ENCODE results near the gene CRADD.
"Not testable (repeated sequence)": the region's sequence is repeated elsewhere in the genome, so short reads cannot be mapped to it uniquely, and the experiment has no call there.

CRADD gene

DNA sequence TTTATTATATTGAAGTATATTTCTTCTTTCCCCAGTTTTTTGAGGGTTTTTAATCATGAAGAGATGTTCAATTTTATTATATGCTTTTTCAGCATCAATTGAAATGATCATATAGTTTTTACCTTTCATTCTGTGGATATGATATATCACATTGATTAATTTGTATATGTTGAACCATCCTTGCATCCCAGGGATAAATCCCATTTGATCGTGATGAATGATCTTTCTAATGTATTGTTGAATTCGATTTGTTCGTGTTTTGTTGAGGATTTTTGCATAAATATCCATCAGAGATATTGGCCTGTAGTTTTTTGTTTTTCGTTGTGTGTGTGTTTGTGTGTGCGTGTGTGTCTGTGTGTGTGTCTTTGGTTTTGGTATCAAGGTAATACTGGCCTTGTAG is 196.4 kb downstream of the CRADD start:
- no peak for DNase-seq (ENCODE audit: low read depth)

DNA sequence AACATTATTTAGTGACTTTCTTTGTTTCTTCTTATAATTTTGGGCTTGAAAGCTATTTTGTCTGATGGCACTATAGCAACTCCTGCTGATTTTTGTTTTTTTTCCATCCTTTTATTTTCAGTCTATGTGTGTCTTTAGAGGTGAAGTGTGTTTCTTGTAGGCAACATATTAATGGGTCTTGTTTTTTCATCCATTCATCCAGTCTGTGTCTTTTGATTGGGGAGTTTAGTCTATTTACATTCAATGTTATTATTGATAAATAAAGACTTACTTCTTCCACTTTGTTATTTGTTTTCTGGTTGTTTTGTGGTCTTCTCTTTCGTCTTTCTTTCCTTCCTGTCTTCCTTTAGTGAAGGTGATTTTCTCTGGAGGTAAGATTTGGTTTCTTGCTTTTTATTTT is 198.0 kb downstream of the CRADD start:
- DNase-seq (ENCODE audit: low read depth): no peak

DNA sequence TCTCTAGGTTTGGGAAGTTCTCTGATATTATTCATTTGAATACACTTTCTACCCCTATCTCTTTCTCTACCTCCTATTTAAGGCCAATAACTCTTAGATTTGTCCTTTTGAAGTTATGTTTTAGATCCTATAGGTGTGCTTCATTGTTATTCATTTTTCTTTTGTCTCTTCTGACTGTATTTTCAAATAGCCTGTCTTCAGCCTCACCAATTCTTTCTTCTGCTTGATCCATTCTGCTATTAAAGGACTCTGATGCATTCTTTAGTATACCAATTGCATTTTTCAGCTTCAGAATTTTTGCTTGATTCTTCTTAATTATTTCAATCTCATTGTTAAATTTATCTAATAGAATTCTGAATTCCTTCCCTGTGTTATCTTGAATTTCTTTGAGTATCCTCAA is 199.2 kb downstream of the CRADD start:
- no peak for DNase-seq (ENCODE audit: low read depth)

DNA sequence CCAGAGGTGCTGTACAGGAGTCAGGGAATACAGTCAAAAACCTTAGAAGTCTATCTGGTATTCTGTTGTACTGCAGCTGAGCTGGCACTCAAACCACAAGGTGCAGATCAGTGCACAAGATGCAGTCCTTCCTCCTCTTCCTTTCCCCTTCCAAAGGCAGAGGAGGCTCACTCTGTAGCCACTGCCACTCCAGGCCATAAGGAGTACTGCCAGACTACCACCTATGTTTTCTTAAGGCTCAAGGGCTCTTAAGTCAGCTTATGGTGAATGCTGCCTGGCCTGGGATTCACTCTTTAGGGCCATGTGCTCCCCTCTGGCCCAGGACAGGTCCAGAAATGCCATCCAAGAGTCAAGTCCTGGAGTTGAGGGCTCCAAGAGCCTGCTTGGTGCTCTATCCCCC is 200.3 kb downstream of the CRADD start:
- DNase-seq (ENCODE audit: low read depth): no peak

DNA sequence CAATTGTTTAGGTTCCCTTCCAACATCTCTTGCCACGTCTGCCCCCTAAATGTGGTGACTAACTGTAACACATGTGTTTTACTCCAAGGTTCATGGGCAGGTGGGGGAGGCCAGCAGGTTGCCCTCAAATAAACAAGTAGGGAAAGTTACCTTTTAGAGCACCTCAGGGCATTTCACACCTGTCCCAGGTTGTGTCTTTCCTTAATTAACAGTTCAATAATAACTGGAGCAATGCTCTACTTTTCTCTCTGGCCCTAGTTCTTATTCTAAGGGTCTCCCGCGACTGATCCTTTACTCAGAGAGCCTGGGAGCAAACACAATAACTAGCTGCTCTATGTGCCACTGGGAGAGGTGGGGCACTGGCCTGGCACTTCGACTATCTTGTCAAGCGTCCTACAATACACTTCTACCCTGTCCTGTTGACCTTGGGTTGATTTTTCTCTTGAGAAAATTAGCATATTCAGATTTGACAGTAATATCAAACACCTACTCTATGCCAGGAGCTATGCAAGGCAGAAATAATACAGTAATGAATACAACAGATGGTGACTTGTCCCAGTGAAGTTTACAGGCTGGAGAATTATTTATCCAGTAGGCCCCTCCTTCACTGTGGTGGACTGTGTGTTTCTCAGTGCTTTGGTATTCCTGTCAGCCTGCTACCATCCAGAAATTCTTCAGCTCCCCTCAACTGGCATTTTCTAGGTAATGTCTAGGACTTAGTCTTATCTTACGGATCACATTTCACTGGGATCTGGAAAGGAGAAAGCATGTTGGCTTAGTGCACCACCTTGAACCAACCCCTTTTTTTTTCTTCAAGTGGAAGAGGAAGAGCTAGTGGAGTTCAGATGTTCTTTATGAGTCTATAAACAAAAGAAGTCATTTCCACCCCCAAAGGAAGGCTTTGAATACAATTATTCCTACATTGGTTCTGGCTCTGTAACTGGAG is 202.6 kb downstream of the CRADD start:
- DNase-seq (ENCODE audit: low read depth): no peak

- DNase-seq (ENCODE audit: low read depth): no peak
Observed at GRCh38 chr12:93880853-93881522, 203.8 kb downstream of the CRADD start.

- no peak for DNase-seq (ENCODE audit: low read depth)
Observed at GRCh38 chr12:93882763-93883162, 205.6 kb downstream of the CRADD start.

DNA sequence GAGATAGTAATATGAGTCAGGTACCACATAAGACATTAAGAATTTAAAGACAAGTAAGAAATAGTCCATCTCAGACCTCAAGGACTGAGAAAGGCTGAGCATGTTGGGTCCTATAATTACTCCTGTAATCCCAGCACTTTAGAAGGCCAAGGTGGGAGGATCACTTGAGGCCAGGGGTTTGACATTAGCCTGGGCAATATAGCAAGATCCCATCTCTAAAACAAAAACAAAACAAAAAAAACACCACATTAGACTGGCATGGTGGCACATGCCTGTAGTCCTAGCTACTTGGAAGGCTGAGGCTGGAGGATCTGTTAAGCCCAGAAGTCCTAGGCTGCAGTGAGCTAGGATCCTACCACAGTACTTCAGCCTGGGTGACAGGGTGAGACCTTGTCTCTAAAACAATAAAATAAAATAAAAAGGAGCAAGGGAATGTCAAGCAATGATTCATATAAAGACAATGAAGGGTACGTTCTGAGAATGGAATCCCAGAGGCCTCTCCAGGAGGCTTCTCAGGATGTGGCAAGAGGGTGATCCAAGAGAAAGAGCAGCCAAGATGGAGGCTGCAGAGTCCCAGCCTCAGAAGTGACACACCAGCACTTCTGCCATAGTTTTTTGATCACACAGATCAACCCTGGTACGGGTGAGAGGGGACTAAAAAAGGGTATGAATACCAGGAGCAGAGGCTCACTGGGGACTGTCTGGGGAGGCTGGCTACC is 206.4 kb downstream of the CRADD start:
- DNase-seq (ENCODE audit: low read depth): no peak

DNA sequence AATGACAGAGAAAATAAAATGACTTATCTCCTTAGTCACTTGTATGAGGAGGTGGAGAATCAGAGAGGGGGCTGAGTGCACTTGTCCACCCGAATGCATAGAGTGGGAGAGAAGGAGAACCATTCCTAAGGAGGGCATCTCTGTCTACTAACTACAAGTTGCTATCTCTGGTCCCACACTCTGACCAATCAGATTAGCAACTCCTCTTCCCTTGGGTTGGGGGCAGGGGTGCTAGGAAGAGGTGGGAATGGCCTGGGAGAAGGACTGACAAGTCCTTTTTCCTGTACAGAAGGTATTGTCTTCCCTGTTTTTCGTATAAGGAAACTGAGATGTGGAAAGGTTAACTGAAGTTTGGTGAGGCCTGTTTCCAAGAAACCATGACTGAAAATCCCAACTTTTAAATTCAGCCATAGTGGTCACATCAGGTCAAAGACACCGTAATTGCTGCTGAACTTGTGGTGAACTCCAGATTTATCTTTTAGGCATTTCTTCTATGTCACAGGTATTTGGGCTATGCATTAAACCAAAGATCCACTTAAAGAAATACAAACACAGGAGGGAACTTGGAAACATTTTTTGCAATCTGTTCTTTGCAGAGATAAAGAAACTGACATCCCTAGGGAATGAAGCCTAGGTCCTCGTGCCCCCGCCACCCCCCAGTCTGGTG is 207.8 kb downstream of the CRADD start:
- DNase-seq (ENCODE audit: low read depth): no peak

GRCh38 chr12:93885973-93886532 is 208.9 kb downstream of the CRADD start:
- DNase-seq (ENCODE audit: low read depth): not testable (repeated sequence)

DNA sequence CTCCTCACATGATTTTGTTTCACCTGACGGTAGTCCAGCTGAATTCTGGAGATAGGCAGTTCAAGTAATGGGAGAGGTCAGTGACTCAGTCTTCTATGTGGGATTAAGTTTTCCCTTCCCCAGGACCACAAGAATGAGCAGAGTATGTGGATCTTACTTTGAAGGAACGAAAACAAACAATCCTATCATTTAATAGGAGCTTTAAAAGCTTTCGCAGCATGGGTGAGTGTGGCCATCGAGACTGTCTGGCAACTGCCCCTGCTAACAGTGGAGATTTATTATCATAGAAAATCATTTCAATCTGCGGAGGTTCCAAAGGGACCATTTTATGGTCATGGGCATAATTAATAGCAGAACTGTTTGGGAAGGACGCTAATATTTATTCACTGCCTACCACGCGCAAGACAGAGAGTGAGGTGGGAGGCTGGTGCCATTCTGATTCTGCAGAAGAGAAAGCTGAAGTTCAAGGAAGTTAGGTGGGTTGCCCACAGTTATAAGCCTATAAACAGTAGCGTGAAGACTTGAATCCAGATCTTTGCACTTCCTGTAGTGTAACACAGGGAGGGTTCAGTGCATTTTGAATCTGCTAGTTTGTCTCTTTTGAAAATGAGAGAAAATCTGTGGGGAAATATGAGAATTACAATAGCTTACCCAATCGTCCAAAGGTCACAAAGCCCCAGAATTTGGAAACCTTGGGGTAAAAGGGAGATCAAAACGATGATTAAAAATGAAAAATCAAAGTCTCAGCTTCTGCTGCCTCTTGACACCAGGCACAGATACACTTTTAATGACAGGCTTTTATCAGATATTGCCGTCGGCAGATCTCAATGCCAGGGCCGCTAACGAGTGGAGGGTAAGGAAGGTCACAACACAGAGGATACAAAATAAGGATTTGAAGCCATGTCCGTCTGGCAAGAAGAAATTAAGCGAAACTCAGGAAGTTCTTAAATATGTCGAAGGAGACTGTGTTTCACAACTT is 209.6 kb downstream of the CRADD start:
- no peak for DNase-seq (ENCODE audit: low read depth)

GRCh38 chr12:93888964-93889363 is 211.8 kb downstream of the CRADD start:
- DNase-seq (ENCODE audit: low read depth): no peak

- no peak for DNase-seq (ENCODE audit: low read depth)
Observed at GRCh38 chr12:93889516-93890212, 212.5 kb downstream of the CRADD start.

- no peak for DNase-seq (ENCODE audit: low read depth)
Observed at GRCh38 chr12:93892423-93893268, 215.5 kb downstream of the CRADD start.

GRCh38 chr12:93894391-93895088 is 217.4 kb downstream of the CRADD start:
- DNase-seq (ENCODE audit: low read depth): no peak

DNA sequence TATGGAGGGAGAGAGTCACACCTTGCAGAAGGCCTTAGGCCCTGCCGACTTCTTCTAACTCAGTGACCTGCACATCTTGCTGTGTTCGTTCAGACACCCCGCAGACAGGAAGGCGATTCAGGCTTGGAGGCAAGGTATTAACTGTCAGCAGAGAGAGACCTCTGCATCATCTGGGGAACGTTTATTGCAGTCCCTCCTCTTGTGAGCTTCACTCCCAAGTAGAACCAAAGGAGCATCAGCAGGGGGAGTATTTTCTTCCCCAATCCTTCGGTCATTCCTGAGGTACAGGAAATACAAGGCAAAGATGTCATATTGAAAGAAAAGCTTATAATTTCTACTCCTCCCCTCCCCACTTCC is 217.9 kb downstream of the CRADD start:
- DNase-seq (ENCODE audit: low read depth): no peak

DNA sequence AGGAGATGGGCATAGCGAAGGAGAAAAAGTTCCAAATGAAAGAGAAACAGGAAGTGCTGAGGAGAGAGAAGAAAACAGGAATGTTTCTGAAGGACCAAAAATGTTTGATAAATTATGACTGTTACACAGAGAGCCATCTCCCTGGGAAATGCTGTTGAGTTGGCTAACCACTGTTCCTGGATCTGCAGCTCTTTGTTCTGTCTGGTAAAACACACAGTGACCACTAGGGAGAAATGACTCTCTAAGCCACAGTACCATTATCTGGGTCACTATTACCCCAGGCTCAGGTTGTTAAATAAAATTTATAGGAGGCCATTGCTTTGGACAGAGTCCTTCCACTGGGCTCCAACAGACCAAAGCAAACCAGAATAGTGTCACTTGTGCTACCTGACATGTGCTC is 219.3 kb downstream of the CRADD start:
- no peak for DNase-seq (ENCODE audit: low read depth)

DNA sequence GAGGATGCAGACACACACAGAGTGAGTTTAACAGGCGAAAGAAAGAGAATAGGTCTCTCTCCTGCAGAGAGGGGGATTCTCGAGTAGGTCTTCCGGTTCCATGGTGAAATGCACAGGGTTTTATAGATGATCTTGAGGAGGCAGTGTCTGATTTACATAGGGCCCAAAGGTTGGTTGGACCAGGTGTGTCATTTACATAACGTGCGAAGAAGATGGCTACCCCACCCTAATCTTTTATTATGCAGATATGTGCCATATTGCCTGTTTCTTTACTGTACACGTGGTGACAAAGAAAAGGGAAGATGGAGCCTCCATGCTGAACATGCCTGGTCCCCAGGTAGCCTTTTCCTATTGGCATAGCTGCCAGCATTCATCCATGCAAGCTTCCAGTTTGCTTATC is 219.8 kb downstream of the CRADD start:
- no peak for DNase-seq (ENCODE audit: low read depth)

- no peak for DNase-seq (ENCODE audit: low read depth)
Observed at GRCh38 chr12:93901739-93902138, 224.6 kb downstream of the CRADD start.

Data from activated T-cell treated with anti-CD3 and anti-CD28 coated beads for 48 hours (primary cell).